ENCODE data around the gene FCSK.
"Not testable (repeated sequence)": the region's sequence is repeated elsewhere in the genome, so short reads cannot be mapped to it uniquely, and the experiment has no call there.

The FCSK gene

GRCh38 chr16:70454222-70455034 is at the start of gene FCSK:
Gene FCSK (plus strand): TSS chr16:70454595. CDS start chr16:70463191, 8,596 bp downstream.
- DNase-seq, result no peak

DNA sequence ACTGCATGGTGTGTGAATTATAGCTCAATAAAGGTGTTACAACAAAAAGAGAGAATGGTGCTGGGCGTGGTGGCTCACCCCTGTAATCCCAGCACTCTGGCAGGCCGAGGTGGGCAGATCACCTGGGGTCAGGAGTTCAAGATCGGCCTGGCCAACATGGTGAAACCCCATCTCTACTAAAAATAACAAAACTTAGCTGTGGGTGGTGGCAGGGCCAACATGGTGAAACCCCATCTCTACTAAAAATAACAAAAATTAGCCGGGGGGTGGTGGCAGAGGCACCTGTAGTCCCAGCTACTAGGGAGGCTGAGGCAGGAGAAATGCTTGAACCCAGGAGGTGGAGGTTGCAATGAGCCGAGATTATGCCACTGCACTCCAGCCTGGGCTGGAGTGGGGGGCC is 48.3 kb upstream of the FCSK start:
- DNase-seq, result not testable (repeated sequence)

DNA sequence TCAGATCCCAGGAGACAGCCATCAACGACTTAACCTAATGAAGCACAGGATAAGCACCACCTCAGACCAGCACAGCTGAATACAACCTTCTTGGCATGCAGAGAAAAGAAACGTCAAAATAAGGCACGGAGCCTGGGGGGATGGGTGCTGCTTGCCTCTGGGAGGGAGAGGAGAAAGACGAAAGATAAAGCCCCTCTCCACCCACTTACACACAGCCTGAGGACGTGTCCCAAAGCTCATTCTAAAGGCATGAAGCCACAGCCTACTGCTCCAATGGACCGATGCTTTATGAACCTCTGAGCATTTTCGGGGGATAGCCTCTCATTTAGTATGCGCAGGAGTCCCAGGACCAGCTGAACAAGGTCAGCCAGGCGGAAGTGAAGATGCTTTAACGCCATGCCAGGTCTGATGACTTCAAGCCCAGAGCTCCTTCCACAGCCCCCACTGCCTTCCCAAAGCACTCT is 46.6 kb upstream of the FCSK start:
- DNase-seq, result no peak

GRCh38 chr16:70410734-70411133 is 43.7 kb upstream of the FCSK start:
- DNase-seq, result no peak

GRCh38 chr16:70412385-70412784 is 42.0 kb upstream of the FCSK start:
- no peak for DNase-seq

GRCh38 chr16:70413572-70413971 is 40.8 kb upstream of the FCSK start:
- DNase-seq, result not testable (repeated sequence)

DNA sequence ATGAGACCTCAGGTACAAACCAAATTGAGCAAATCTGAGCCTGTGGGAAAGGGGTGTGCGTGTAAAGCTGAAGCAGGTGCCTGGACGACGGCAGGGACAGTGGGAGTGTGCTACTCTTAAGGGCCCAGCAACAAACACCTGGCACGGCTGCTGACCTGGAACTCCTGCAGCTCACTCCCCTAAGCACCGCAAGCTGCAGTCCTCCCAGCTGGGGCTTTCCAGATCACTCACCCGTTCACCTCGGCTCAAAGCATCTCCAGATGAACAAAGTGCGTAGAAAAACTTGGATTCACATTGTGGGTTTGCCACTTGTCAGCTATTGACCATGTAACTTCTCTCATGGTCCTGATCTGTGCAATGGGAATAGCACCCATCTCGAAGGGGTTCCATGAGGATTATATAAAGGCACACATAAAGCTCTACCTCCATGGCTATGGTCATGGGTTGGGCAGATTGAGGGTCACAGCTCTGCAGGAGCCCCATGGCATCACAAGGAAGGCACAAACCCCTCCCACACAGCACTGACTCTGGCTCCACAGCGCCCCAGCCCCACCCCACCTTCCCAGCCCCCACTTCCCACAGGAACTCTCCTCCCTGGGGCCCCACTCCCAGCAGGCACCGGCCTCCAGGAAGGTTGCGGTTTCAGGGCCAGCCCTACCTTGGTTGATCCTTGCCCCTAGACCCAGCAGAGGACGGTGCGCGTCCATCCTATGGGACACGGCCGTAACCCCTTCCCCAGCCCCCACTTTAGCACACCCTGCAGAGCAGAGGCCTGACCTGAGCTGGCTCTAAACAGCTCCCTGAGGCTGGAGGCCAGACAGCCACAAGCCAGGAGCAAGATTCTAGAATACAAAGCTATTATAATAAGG is 37.4 kb upstream of the FCSK start:
- DNase-seq, result no peak

GRCh38 chr16:70417661-70418060 is 36.7 kb upstream of the FCSK start:
- DNase-seq, result no peak

- no peak for DNase-seq
Observed at GRCh38 chr16:70418274-70418992, 36.0 kb upstream of the FCSK start.

- no peak for DNase-seq
Observed at GRCh38 chr16:70418993-70419318, 35.4 kb upstream of the FCSK start.

- DNase-seq, result no peak
Observed at GRCh38 chr16:70419384-70420327, 34.7 kb upstream of the FCSK start.

- no peak for DNase-seq
Observed at GRCh38 chr16:70421014-70421413, 33.4 kb upstream of the FCSK start.

DNA sequence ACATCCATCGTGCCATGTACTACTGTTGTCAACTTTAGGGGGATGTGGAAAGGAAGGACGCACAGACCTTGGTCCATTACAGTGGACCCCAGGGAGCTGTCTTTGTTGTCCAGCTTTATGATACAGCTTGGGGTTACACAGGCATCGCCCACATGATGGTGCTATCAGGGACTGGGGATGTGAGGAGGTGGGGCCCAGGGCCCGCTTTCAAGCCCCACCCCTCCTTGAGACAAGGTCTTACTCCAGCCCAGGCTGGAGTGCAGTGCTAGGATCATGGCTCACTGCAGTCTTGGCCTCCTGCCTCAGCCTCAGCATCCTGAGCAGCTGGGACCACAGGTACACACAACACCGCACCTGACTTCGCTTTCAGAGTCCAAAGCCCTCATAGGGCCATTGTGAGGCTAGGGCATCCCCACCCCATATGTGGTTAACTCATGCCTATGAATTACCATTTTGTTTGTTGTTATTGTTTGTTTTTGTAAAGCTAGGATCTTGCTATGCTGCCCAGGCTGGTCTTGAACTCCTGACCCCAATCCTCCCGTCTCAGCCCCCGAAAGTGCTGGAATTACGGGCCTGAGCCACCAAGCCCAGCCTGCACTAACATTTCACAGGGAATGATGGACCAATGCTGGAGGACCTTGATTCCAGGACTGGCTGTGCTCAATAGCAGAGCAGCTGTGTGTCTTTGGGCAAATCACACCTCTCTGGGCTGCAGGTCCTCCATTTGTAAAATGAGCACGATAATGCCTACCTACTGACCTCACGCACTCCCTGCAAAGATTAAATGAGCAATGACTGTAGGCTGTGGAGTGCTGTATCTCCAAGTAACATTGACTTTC is 32.7 kb upstream of the FCSK start:
- no peak for DNase-seq

- no peak for DNase-seq
Observed at GRCh38 chr16:70422543-70422942, 31.9 kb upstream of the FCSK start.

DNA sequence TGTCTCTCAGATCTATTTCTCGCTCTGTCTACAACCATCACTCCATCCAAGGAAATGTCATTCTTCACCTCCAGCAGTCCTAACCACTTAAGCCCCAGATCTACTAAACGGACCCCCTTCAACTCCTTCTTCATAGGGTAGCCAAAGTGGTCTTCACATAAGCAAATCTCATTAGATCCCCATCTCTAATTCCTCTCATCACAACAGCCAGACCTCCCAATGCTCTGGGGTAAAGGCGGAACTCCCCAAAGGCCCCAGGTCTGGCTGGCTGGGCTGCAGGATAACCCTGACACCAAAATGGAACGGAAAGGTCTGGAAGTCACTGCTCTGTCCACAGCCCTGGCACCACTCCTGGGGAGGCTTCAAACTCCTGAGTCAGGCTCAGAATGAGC is 26.6 kb upstream of the FCSK start:
- no peak for DNase-seq

- no peak for DNase-seq
Observed at GRCh38 chr16:70428178-70428998, 26.0 kb upstream of the FCSK start.

DNA sequence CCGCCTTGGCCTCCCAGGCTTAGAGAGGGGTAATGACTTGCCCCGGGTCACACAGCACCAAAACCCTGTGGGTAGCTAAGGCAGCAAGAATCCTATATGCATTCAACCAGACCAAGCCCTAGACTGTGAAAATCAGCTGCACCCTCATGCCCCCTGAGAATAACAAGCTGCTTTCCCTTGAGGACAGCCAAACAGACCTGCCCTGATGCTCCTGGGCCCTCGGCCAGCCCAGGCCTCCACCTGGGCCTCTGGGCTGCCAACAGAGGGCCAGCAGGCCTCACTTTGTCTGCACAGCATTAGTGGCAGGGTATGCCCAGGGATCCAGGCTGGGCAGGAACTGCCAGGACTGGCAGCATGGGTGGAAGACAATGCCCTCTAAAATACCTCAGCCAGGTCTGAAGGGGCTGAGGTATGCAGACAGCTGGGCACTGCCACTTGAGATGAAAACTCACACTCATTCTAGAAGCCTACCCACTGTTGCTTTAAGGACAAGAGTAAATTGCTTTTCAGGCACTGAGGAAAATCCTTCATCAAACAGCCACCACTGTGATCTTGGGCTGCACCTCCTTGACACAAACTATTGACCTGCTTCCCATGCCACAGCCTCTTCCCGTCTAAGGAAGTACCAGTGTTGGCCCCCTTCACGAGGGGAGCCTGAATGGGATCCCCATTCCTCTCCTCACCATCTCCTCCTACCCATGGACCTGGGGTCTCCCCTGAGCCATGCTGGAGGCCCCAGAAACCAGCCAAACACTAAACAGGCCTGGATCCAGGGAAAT is 24.3 kb upstream of the FCSK start:
- no peak for DNase-seq

GRCh38 chr16:70430667-70431536 is 23.5 kb upstream of the FCSK start:
- DNase-seq, result no peak

- DNase-seq, result no peak
Observed at GRCh38 chr16:70432356-70432722, 22.1 kb upstream of the FCSK start.
